A549 (cell line): Measurements from ENCODE around the gene FXYD2. TPM values are rescaled to one million over a fixed set of nuclear protein-coding genes. Genes with fewer than 3 reads are reported as not detected.

ENCODE experiments used
- ATAC-seq, 2 experiments: fragments of 200-7000 bp in 1 of 2; fragments of >200 bp in 1 of 2; cut with Nextera tagmentation in 1 of 2; cut with Tn5 transposase in 1 of 2; 3 replicates each; pipeline versions ENCODE4 v1.8.0 to v1.9.1; 2018 to 2020; ENCODE audit warnings: mild to moderate bottlenecking in 1 of 2, moderate library complexity in 1 of 2
- CTCF ChIA-PET: fragments of 300-600 bp; sonication (Branson Sonifier 250); formaldehyde crosslinking; extraction: SDS; loops from one replicate; lab custom pipeline; 2021; ENCODE audit warnings: antibody characterized with exemption, inconsistent platforms; lab: Yijun Ruan, JAX
- POLR2A ChIA-PET: fragments of 350-600 bp; formaldehyde crosslinking; extraction: SDS; loops from one replicate; lab custom pipeline; 2021; ENCODE audit warnings: antibody characterized with exemption, inconsistent platforms; lab: Yijun Ruan, JAX
- DNase-seq, 2 experiments: peaks; one replicate each; pipeline versions ENCODE4 v3.0.0 to v3.0.0-alpha.2; 2011 to 2016; ENCODE audit warnings: low read depth in 1 of 2, low spot score in 1 of 2
- FAIRE-seq: peaks from 2 replicates; lab custom pipeline; 2011; peaks lifted over from hg19 to GRCh38; lab: Jason Lieb, UNC
- H3K27ac ChIP-seq, 2 experiments: fragments of >200 bp; sonication (Bioruptor Twin); formaldehyde crosslinking; 3 replicates each; pipeline ENCODE4 v1.5.1; 2016 to 2017
- H3K4me1 ChIP-seq: fragments of >200 bp; sonication (Bioruptor Twin); formaldehyde crosslinking; 3 replicates; pipeline ENCODE4 v1.6.1; 2016
- H3K4me2 ChIP-seq: fragments of >200 bp; sonication (Bioruptor Twin); formaldehyde crosslinking; 3 replicates; pipeline ENCODE4 v1.6.1; 2016
- H3K4me3 ChIP-seq: fragments of >200 bp; sonication (Bioruptor Twin); formaldehyde crosslinking; 3 replicates; pipeline ENCODE4 v1.5.1; 2016
- H3K9me3 ChIP-seq: fragments of >200 bp; sonication (Bioruptor Twin); formaldehyde crosslinking; 3 replicates; pipeline ENCODE4 v1.6.1; 2016
- CEBPB ChIP-seq, 2 experiments: fragments of >200 bp in 1 of 2; sonication (Bioruptor Twin) in 1 of 2; formaldehyde crosslinking in 1 of 2; IDR thresholded peaks; 2 replicates each; pipeline ENCODE4 v1.6.1; 2012 to 2016
- CHD2 ChIP-seq: fragments of 150-350 bp; IDR thresholded peaks from 2 replicates; pipeline ENCODE4 v1.6.1; 2014; ENCODE audit warnings: low read length; ENCODE audit not compliant: partially characterized antibody
- ESRRA ChIP-seq: fragments of 150-350 bp; IDR thresholded peaks from 2 replicates; pipeline ENCODE4 v1.6.1; 2014; ENCODE audit warnings: mild to moderate bottlenecking, low read length, borderline replicate concordance
- FOSL2 ChIP-seq, 2 experiments: fragments of 450-650 bp in 1 of 2; fragments of >200 bp in 1 of 2; sonication (Bioruptor Twin) in 1 of 2; formaldehyde crosslinking; IDR thresholded peaks; 2 replicates each; pipeline versions ENCODE4 v1.5.0 to v1.6.1; 2016 to 2020; ENCODE audit warnings: mild to moderate bottlenecking in 1 of 2, moderate library complexity in 1 of 2
- FOXS1 ChIP-seq: fragments of 250-450 bp; sonication (Bioruptor Pico); IDR thresholded peaks from 2 replicates; pipeline ENCODE4 v1.5.0; 2020; ENCODE audit warnings: mild to moderate bottlenecking, moderate library complexity
- GATA3 ChIP-seq: IDR thresholded peaks from 2 replicates; pipeline ENCODE4 v1.6.1; 2012; ENCODE audit warnings: borderline replicate concordance
- HDAC2 ChIP-seq: fragments of 200-600 bp; sonication (generic); IDR thresholded peaks from 2 replicates; pipeline ENCODE4 v1.6.1; 2016
- HOXB13 ChIP-seq: fragments of 250-450 bp; sonication (Bioruptor Pico); IDR thresholded peaks from 2 replicates; pipeline ENCODE4 v1.5.0; 2020; ENCODE audit warnings: low read depth, mild to moderate bottlenecking, moderate library complexity
- HOXB5 ChIP-seq: fragments of 250-450 bp; sonication (Bioruptor Pico); IDR thresholded peaks from 2 replicates; pipeline ENCODE4 v1.5.0; 2020; ENCODE audit warnings: mild to moderate bottlenecking, moderate library complexity
- JUNB ChIP-seq: fragments of >200 bp; sonication (Bioruptor Twin); formaldehyde crosslinking; IDR thresholded peaks from 2 replicates; pipeline ENCODE4 v1.6.1; 2016
- KDM1A ChIP-seq: fragments of 200-600 bp; sonication (generic); IDR thresholded peaks from 2 replicates; pipeline ENCODE4 v1.6.1; 2016; ENCODE audit warnings: low read depth, mild to moderate bottlenecking
- MAFK ChIP-seq: fragments of 450-650 bp; IDR thresholded peaks from 2 replicates; pipeline ENCODE4 v1.6.1; 2014; ENCODE audit not compliant: partially characterized antibody
- NFE2L2 ChIP-seq: fragments of 150-350 bp; conservative IDR thresholded peaks from 2 replicates; pipeline ENCODE4 v1.6.1; 2014; ENCODE audit warnings: low read length
- NPAS2 ChIP-seq: fragments of 250-450 bp; sonication (Bioruptor Pico); IDR thresholded peaks from 2 replicates; pipeline ENCODE4 v1.8.0; 2022; ENCODE audit warnings: mild to moderate bottlenecking, moderate library complexity, borderline replicate concordance
- PHF8 ChIP-seq: fragments of 200-600 bp; sonication (generic); IDR thresholded peaks from 2 replicates; pipeline ENCODE4 v1.6.1; 2016; ENCODE audit warnings: low read depth, mild to moderate bottlenecking, antibody characterized with exemption, moderate library complexity, borderline replicate concordance
- RCOR1 ChIP-seq: fragments of 150-350 bp; IDR thresholded peaks from 2 replicates; pipeline ENCODE4 v1.6.1; 2014; ENCODE audit warnings: antibody characterized with exemption, low read length, low read depth
- TFCP2L1 ChIP-seq: fragments of 250-450 bp; sonication (Bioruptor Pico); IDR thresholded peaks from 2 replicates; pipeline ENCODE4 v1.5.0; 2021; ENCODE audit warnings: mild to moderate bottlenecking
- TP53 ChIP-seq: fragments of 250-450 bp; sonication (Bioruptor Pico); IDR thresholded peaks from 2 replicates; pipeline ENCODE4 v1.5.0; 2021; ENCODE audit warnings: mild to moderate bottlenecking, moderate library complexity
- USF2 ChIP-seq: fragments of 450-650 bp; IDR thresholded peaks from 2 replicates; pipeline ENCODE4 v1.6.1; 2014; ENCODE audit warnings: antibody characterized with exemption
- WGBS: methylation state at CpG from one replicate; pipeline ENCODE4 v1.1.6; 2017; ENCODE audit errors: missing lambda C conversion rate; 5-methylcytosine and 5-hydroxymethylcytosine counted together
- polyA plus RNA-seq, 4 experiments: library from polyadenylated mRNA; depleted of rRNA in 3 of 4; stranded (reverse); fragments of >200 nt; fragmentation: RNase III in 1 of 4; extraction: RNeasy Plus Mini Kit Qiagen cat#74134 plus additional on column Dnase treatment in 1 of 4; gene quantifications; 2 replicates in 3 of 4; 3 replicates in 1 of 4; pipeline ENCODE4 v1.2.3, GENCODE V29; 2011 to 2017
- TF ChIP-seq, protein P1 (sequence below): fragments of >200 bp; sonication (Bioruptor Twin); formaldehyde crosslinking; IDR thresholded peaks from 2 replicates; pipeline ENCODE4 v1.6.1; 2016
- TF ChIP-seq, protein P2 (sequence below): fragments of 200-600 bp; sonication (generic); IDR thresholded peaks from 2 replicates; pipeline ENCODE4 v1.6.1; 2016; ENCODE audit warnings: antibody characterized with exemption, mild to moderate bottlenecking, moderate library complexity

Gene FXYD2
- polyA plus RNA-seq, 2 of the 4 experiments (the other 2 are of a cell fraction) = 25.9 to 55.6 TPM

DNA sequence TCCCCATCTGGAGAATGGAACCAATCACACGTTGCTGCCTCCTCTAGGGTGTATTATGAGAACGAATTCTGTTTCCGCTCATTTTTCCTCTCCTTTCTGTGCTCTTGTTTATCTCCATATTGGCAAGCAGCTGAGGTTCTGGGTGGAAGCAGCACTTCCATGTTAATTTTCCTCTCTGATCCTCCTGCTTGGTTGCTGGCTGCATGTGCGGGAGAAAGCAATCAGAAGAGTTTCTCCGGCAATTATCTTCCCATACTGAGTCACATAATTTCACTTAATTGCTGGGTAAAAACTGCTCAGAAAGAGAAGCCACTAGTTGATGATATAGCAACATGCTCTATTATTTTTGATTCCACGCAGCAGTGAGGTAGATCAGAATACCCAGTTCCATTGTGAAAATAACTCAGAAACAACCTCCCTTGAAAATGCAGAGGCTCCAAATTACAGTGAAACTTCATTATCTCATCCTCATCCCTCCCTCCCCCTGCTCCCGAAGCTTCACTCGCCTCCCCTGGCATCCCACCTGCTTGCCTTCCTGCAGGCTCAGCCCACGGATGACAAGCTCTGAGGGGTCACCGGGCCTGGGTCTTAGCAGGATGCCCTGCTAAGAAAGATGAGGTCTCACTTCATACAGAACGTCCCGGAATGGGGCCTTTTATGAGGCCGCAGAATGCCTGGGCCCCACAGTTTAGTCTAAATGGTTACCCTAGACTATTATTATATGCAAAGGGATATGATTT, 31.5 kb upstream of the FXYD2 start:
- ATAC-seq = no peak
- Histone ChIP-seq H3K4me1 (no peaks in the 10 kb centered on the region), H3K4me3 (no peak overlapping the region), H3K4me2 (no peak overlapping the region), H3K9me3 (peaks cover 5% of the 10 kb centered on the region; the same call in 1 of the 3 replicates), H3K27ac (no peak overlapping the region)
- no peak for DNase-seq
- ChIA-PET CTCF (interaction anchor here (2.0 kb wide), 1 partner anchor 12 kb away, joined by 8 read pairs; no protein-coding TSS in a partner anchor), POLR2A (no interaction called here)
- FAIRE-seq = no peak
- TF ChIP-seq PHF8 = no peak
- TF ChIP-seq NFE2L2 = no peak
- no peak for TF ChIP-seq KDM1A
- no peak for TF ChIP-seq HOXB13 (CRISPR knock-in tag)
- no peak for TF ChIP-seq CEBPB (IDR thresholded peaks at IDR 0.05)
- no peak for TF ChIP-seq ESRRA
- TF ChIP-seq RCOR1 = no peak
- TF ChIP-seq TP53 (CRISPR knock-in tag) = no peak
- no peak for TF ChIP-seq USF2
- no peak for TF ChIP-seq JUNB
- TF ChIP-seq, protein P1, sequence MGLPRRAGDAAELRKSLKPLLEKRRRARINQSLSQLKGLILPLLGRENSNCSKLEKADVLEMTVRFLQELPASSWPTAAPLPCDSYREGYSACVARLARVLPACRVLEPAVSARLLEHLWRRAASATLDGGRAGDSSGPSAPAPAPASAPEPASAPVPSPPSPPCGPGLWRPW = no peak
- WGBS = 65% methylated on average over 10 of the region's 13 CpGs

DNA sequence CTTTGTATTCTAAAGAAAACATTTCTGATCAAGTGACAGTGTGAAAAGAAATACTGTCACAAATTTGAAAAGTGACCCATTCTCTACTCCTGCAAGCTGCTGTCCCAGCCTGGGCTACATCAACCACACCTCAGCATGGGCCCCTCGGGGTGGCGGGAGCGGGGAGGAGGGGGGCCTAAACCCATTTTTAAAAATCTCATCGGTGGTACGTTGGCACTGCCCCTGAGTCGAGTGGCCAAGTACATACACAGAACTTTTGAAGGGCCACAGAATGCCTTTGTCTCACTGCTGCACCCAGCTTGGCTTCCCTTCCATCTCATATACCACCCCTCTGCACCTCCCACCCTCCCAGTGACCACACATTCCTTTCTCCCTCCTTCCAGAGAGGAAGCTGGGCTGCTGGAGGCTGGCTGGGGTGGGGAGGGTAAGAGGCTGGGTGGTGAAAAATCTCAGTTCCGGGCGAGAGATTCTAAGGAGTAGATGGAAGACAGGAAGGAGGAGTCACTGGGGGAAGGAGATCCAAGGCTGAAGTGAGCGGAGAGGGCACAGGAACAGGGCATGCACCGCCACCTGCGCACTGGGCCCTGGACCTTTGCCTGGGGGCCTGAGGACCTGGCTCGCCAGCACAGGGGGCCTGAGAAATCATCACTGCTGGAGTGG, 30.8 kb upstream of the FXYD2 start:
- Histone ChIP-seq H3K4me3 (no peak overlapping the region), H3K9me3 (peaks cover 5% of the 10 kb centered on the region; the same call in 1 of the 3 replicates), H3K4me1 (no peaks in the 10 kb centered on the region), H3K4me2 (no peak overlapping the region), H3K27ac (no peak overlapping the region)
- no peak for FAIRE-seq
- 44% methylated on average over 12 of the region's 12 CpGs for WGBS
- no peak for ATAC-seq
- no peak for TF ChIP-seq HOXB5 (CRISPR knock-in tag)
- no peak for TF ChIP-seq CHD2
- TF ChIP-seq MAFK = no peak
- TF ChIP-seq GATA3 = no peak
- no peak for TF ChIP-seq TFCP2L1 (CRISPR knock-in tag)
- TF ChIP-seq NPAS2 (CRISPR knock-in tag) = no peak
- no peak for TF ChIP-seq HDAC2
- no peak for TF ChIP-seq FOSL2 (IDR thresholded peaks at IDR 0.05)
- TF ChIP-seq FOSL2 (CRISPR knock-in tag; IDR thresholded peaks at IDR 0.05) = no peak
- POLR2A ChIA-PET = no interaction called here
- DNase-seq = no peak
- CTCF ChIA-PET = interaction anchor here (2.0 to 3.2 kb wide), 2 partner anchors 11 to 92 kb away, joined by 8 to 14 read pairs; no protein-coding TSS in a partner anchor

DNA sequence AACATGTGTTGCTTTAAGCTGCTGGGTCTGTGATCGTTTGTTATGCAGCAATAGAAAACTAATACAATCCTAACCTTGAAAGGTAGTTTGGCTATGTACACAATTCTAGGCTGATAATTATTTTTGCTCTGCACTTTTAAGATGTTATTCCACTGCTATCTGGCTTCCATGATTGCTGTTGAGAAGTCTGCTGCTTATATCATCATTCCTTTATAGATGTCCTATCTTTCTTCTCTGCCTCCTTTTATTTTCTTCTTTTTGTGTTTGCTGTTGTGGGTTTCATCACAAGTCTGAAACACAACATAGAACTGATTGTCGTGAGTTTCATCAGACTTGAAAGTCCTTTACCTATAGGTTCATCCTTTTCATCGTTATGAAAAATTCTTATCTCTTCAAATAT, 27.8 kb upstream of the FXYD2 start:
- no peak overlapping the region for H3K27ac ChIP-seq
- no peaks in the 10 kb centered on the region for H3K4me1 ChIP-seq
- ChIA-PET CTCF (interaction anchor here (3.2 kb wide), 1 partner anchor 95 kb away, joined by 14 read pairs; no protein-coding TSS in a partner anchor), POLR2A (no interaction called here)
- H3K9me3 ChIP-seq = peaks cover 5% of the 10 kb centered on the region; the same call in 1 of the 3 replicates
- ATAC-seq (no peak), DNase-seq (no peak), FAIRE-seq (no peak)
- WGBS = 39% methylated on average over 3 of the region's 3 CpGs
- TF ChIP-seq, protein P2, sequence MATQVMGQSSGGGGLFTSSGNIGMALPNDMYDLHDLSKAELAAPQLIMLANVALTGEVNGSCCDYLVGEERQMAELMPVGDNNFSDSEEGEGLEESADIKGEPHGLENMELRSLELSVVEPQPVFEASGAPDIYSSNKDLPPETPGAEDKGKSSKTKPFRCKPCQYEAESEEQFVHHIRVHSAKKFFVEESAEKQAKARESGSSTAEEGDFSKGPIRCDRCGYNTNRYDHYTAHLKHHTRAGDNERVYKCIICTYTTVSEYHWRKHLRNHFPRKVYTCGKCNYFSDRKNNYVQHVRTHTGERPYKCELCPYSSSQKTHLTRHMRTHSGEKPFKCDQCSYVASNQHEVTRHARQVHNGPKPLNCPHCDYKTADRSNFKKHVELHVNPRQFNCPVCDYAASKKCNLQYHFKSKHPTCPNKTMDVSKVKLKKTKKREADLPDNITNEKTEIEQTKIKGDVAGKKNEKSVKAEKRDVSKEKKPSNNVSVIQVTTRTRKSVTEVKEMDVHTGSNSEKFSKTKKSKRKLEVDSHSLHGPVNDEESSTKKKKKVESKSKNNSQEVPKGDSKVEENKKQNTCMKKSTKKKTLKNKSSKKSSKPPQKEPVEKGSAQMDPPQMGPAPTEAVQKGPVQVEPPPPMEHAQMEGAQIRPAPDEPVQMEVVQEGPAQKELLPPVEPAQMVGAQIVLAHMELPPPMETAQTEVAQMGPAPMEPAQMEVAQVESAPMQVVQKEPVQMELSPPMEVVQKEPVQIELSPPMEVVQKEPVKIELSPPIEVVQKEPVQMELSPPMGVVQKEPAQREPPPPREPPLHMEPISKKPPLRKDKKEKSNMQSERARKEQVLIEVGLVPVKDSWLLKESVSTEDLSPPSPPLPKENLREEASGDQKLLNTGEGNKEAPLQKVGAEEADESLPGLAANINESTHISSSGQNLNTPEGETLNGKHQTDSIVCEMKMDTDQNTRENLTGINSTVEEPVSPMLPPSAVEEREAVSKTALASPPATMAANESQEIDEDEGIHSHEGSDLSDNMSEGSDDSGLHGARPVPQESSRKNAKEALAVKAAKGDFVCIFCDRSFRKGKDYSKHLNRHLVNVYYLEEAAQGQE = no peak
- TF ChIP-seq FOXS1 (CRISPR knock-in tag) (peak; percentile 30; the same call in 1 of the 2 replicates), TP53 (CRISPR knock-in tag) (no peak)
- no peak overlapping the region for H3K4me2 ChIP-seq
- H3K4me3 ChIP-seq = no peak overlapping the region
